ENCODE results near the gene HSH2D.

GRCh38 chr19:16116067-16116466 lies 27.4 kb upstream of the HSH2D start:
- TF ChIP-seq EP300 (IDR thresholded peaks at IDR 0.05; ENCODE audit: borderline replicate concordance in 1 of 2, low read depth in 1 of 2, low read length in 1 of 2), result no peak
- no peak for TF ChIP-seq CTCF (IDR thresholded peaks at IDR 0.05)
- TF ChIP-seq FOXM1 (IDR thresholded peaks at IDR 0.05; ENCODE audit: low read depth), result no peak
- no peak for TF ChIP-seq YY1 (IDR thresholded peaks at IDR 0.05; ENCODE audit: low read depth)
- TF ChIP-seq RXRA (IDR thresholded peaks at IDR 0.05; ENCODE audit: borderline replicate concordance, low read depth), result no peak
- TF ChIP-seq PBX3 (IDR thresholded peaks at IDR 0.05), result no peak
- no peak for TF ChIP-seq MAX (IDR thresholded peaks at IDR 0.05; ENCODE audit: low read depth)
- TF ChIP-seq ZBTB33 (IDR thresholded peaks at IDR 0.05; ENCODE audit: borderline replicate concordance, low read depth), result no peak
- no peak for TF ChIP-seq REST (IDR thresholded peaks at IDR 0.05; ENCODE audit: low read depth, low read length)
- TF ChIP-seq TEAD4 (IDR thresholded peaks at IDR 0.05; ENCODE audit: borderline replicate concordance, insufficient read depth), result no peak
- no peak for TF ChIP-seq CHD2 (IDR thresholded peaks at IDR 0.05; ENCODE audit: low read length, partially characterized antibody)

Data from SK-N-SH (cell line).